ENCODE results near the gene CISD3.

The CISD3 gene

GRCh38 chr17:38710985-38711384, 19.2 kb upstream of the CISD3 start:
- no peaks in the 10 kb centered on the region for H3K9me3 ChIP-seq (ENCODE audit: control insufficient read depth, low read length)
- H3K27me3 ChIP-seq (ENCODE audit: control insufficient read depth, insufficient read depth, low read length), result no peaks in the 10 kb centered on the region
- no peak overlapping the region for H3K4me3 ChIP-seq (ENCODE audit: low read length)
- peaks cover 15% of the 10 kb centered on the region for H3K4me1 ChIP-seq (ENCODE audit: control insufficient read depth, insufficient read depth, low read length)
- peaks cover 25% of the 10 kb centered on the region for H3K36me3 ChIP-seq (ENCODE audit: control insufficient read depth, insufficient read depth, low read length)
- H3K9ac ChIP-seq (ENCODE audit: low read length), result no peak overlapping the region

DNA sequence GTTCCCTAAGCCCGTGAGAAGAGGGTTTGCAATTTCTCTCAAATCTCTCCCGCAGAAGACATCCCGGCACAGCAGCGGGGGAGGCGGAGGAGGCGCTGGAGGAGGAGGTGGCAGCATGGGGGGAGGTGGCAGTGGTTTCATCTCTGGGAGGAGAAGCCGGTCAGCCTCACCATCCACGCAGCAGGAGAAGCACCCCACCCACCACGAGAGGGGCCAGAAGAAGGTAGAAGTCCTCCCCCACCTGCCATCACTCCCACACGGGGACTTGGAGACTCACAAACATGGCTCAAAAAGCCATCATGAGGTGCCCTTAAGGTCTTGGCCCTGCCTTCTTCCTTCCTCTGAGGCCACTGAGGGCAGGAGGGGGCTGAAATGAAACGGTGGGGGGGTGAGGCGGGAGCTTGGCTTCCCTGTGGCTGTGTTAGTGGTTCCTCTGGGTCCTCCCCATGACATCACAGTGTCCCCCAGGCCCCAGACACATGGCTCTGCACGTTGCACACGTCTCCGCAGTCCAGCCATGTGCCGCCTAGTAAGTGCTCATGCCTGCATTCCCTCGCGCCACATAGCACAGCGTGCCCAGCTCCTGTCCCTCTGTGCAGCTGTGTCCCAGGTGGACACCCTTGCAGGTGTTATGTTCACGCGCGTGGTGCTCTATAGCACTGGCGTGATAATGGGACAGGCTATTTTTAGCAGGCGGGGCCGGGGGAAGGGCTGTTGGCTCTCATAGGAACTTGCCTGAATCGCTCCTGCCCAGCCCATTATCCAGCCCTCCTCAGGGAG, 18.2 kb upstream of the CISD3 start:
- Histone ChIP-seq H3K4me3 (ENCODE audit: low read length) (no peak overlapping the region), H3K36me3 (ENCODE audit: control insufficient read depth, insufficient read depth, low read length) (peaks cover 28% of the 10 kb centered on the region), H3K27me3 (ENCODE audit: control insufficient read depth, insufficient read depth, low read length) (no peaks in the 10 kb centered on the region), H3K9me3 (ENCODE audit: control insufficient read depth, low read length) (no peaks in the 10 kb centered on the region), H3K9ac (ENCODE audit: low read length) (no peak overlapping the region), H3K4me1 (ENCODE audit: control insufficient read depth, insufficient read depth, low read length) (peaks cover 7% of the 10 kb centered on the region)

DNA sequence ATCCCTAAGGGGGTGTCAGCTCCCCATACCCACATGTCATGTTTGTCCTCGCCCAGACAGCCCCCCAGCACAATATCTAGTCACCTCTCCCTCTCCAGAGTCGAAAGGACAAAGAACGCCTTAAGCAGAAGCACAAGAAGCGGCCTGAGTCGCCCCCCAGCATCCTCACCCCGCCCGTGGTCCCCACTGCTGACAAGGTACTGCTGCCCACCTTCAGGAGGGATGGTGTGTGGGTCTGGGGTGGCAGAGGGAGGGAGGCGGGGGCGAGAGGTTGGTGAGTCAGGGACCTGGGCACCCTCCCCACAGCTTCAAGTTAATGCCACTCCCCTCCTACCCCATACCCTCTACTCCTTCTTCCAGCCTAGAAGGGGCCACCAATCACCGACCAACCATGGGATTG, 17.5 kb upstream of the CISD3 start:
- Histone ChIP-seq H3K4me3 (ENCODE audit: low read length) (no peak overlapping the region), H3K4me1 (ENCODE audit: control insufficient read depth, insufficient read depth, low read length) (peaks cover 6% of the 10 kb centered on the region), H3K9me3 (ENCODE audit: control insufficient read depth, low read length) (no peaks in the 10 kb centered on the region), H3K9ac (ENCODE audit: low read length) (no peak overlapping the region), H3K27me3 (ENCODE audit: control insufficient read depth, insufficient read depth, low read length) (no peaks in the 10 kb centered on the region), H3K36me3 (ENCODE audit: control insufficient read depth, insufficient read depth, low read length) (peaks cover 29% of the 10 kb centered on the region)

DNA sequence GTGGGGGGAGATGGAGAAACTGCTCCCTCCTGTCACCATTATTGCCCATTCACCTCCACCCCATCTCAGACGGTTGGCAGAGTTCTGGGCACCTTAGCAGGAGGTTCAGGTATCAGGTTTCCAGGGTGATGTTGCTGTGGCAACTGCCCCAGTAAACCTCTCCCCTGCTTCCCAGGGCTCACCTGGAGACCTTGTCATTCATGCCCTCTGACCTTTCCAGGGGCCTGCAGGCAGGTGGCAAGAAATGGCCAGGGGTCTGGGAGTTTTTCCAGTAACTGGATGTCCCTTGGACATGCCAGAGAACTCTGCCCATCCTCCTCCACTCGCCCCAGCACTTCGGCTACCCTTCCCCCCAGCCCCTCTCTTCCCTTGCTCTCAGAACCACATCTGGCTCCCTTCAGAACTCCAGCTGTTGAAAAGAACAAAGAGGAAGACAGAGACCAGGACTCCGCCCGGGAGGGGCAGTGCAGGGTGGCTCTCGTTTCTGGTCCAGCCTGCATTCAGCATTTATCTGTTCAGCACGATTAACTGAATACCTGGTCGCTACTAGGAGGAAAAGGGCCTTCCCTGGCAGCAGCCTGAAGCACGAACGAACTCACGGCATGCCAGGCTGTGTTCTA, 16.6 kb upstream of the CISD3 start:
- no peaks in the 10 kb centered on the region for H3K27me3 ChIP-seq (ENCODE audit: control insufficient read depth, insufficient read depth, low read length)
- peaks cover 3% of the 10 kb centered on the region for H3K4me1 ChIP-seq (ENCODE audit: control insufficient read depth, insufficient read depth, low read length)

GRCh38 chr17:38715216-38715943, 14.8 kb upstream of the CISD3 start:
- no peak overlapping the region for H3K9ac ChIP-seq (ENCODE audit: low read length)
- peaks cover 9% of the 10 kb centered on the region for H3K4me1 ChIP-seq (ENCODE audit: control insufficient read depth, insufficient read depth, low read length)
- H3K9me3 ChIP-seq (ENCODE audit: control insufficient read depth, low read length), result no peaks in the 10 kb centered on the region
- peaks cover 26% of the 10 kb centered on the region for H3K36me3 ChIP-seq (ENCODE audit: control insufficient read depth, insufficient read depth, low read length)
- H3K4me3 ChIP-seq (ENCODE audit: low read length), result no peak overlapping the region
- no peaks in the 10 kb centered on the region for H3K27me3 ChIP-seq (ENCODE audit: control insufficient read depth, insufficient read depth, low read length)

More for the DNA sequence above, 16.6 kb upstream of the CISD3 start:
- Histone ChIP-seq H3K9ac (ENCODE audit: low read length) (no peak overlapping the region), H3K4me3 (ENCODE audit: low read length) (no peak overlapping the region), H3K36me3 (ENCODE audit: control insufficient read depth, insufficient read depth, low read length) (peaks cover 29% of the 10 kb centered on the region), H3K9me3 (ENCODE audit: control insufficient read depth, low read length) (no peaks in the 10 kb centered on the region)

DNA sequence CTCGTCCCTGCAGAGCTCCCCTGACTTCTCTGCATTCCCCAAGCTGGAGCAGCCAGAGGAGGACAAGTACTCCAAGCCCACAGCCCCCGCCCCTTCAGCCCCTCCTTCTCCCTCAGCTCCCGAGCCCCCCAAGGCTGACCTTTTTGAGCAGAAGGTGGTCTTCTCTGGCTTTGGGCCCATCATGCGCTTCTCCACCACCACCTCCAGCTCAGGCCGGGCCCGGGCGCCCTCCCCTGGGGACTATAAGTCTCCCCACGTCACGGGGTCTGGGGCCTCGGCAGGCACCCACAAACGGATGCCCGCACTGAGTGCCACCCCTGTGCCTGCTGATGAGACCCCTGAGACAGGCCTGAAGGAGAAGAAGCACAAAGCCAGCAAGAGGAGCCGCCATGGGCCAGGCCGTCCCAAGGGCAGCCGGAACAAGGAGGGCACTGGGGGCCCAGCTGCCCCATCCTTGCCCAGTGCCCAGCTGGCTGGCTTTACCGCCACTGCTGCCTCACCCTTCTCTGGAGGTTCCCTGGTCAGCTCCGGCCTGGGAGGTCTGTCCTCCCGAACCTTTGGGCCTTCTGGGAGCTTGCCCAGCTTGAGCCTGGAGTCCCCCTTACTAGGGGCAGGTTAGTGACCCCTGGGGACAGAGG, 13.7 kb upstream of the CISD3 start:
- no peaks in the 10 kb centered on the region for H3K27me3 ChIP-seq (ENCODE audit: control insufficient read depth, insufficient read depth, low read length)
- H3K9ac ChIP-seq (ENCODE audit: low read length), result no peak overlapping the region
- no peaks in the 10 kb centered on the region for H3K9me3 ChIP-seq (ENCODE audit: control insufficient read depth, low read length)
- peaks cover 30% of the 10 kb centered on the region for H3K36me3 ChIP-seq (ENCODE audit: control insufficient read depth, insufficient read depth, low read length)
- peaks cover 9% of the 10 kb centered on the region for H3K4me1 ChIP-seq (ENCODE audit: control insufficient read depth, insufficient read depth, low read length)
- H3K4me3 ChIP-seq (ENCODE audit: low read length), result no peak overlapping the region

DNA sequence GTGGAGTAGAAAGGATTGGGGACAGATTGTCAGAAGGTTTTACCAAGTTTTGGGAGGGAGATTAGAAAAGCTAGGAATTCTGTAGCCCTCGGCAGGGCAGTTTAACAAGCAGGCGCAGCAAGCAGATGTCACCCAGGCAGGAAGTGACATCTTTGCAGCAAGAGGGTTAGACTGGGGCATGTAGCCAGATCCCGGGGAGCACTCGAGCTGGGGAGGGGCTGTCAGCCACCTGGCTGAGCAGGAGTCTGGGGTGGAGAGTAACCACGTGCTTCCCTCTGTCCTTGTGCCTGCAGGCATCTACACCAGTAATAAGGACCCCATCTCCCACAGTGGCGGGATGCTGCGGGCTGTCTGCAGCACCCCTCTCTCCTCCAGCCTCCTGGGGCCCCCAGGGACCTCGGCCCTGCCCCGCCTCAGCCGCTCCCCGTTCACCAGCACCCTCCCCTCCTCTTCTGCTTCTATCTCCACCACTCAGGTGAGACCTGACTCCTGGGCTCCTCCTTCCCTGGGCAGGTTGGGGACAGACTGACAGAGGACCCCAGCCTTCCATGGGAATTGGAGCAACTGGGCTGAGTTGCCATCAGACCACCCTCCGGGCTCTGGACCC, 12.9 kb upstream of the CISD3 start:
- no peak overlapping the region for H3K9ac ChIP-seq (ENCODE audit: low read length)
- no peak overlapping the region for H3K4me3 ChIP-seq (ENCODE audit: low read length)
- peaks cover 27% of the 10 kb centered on the region for H3K36me3 ChIP-seq (ENCODE audit: control insufficient read depth, insufficient read depth, low read length)
- H3K4me1 ChIP-seq (ENCODE audit: control insufficient read depth, insufficient read depth, low read length), result peaks cover 9% of the 10 kb centered on the region
- no peaks in the 10 kb centered on the region for H3K27me3 ChIP-seq (ENCODE audit: control insufficient read depth, insufficient read depth, low read length)
- no peaks in the 10 kb centered on the region for H3K9me3 ChIP-seq (ENCODE audit: control insufficient read depth, low read length)

DNA sequence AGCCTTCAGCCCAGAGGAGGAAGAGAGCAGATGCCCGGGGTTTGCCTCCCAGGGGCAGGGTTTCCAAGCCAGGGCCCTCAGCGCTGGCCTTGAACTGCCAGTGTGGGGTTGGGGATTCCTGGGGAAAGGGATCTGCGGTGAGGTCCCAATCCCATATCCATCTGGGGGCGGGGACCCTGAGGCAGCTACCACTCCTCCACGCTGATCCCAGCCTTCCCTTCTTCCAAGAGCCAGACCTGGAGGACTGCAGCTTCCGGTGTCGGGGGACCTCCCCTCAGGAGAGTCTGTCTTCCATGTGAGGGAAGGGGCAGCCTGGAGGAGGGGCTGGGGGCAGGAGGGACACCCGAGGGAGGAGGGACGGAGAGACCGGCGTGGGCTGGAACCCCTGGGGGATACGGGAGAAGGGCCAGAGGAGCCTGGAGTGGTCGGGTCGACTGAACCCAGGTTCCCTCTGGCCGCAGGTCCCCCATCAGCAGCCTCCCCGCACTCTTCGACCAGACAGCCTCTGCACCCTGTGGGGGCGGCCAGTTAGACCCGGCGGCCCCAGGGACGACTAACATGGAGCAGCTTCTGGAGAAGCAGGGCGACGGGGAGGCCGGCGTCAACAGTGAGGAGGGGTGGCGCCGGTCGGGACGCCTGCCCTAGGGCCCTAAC, 10.7 kb upstream of the CISD3 start:
- no peaks in the 10 kb centered on the region for H3K27me3 ChIP-seq (ENCODE audit: control insufficient read depth, insufficient read depth, low read length)
- no peaks in the 10 kb centered on the region for H3K9me3 ChIP-seq (ENCODE audit: control insufficient read depth, low read length)
- no peak overlapping the region for H3K9ac ChIP-seq (ENCODE audit: low read length)
- no peak overlapping the region for H3K4me3 ChIP-seq (ENCODE audit: low read length)
- peaks cover 16% of the 10 kb centered on the region for H3K36me3 ChIP-seq (ENCODE audit: control insufficient read depth, insufficient read depth, low read length)
- H3K4me1 ChIP-seq (ENCODE audit: control insufficient read depth, insufficient read depth, low read length), result peaks cover 13% of the 10 kb centered on the region

- Histone ChIP-seq H3K9ac (ENCODE audit: low read length) (no peak overlapping the region), H3K4me3 (ENCODE audit: low read length) (no peak overlapping the region), H3K9me3 (ENCODE audit: control insufficient read depth, low read length) (no peaks in the 10 kb centered on the region), H3K4me1 (ENCODE audit: control insufficient read depth, insufficient read depth, low read length) (peaks cover 20% of the 10 kb centered on the region), H3K36me3 (ENCODE audit: control insufficient read depth, insufficient read depth, low read length) (peaks cover 16% of the 10 kb centered on the region), H3K27me3 (ENCODE audit: control insufficient read depth, insufficient read depth, low read length) (no peaks in the 10 kb centered on the region)
Measured at GRCh38 chr17:38719943-38720641, 10.0 kb upstream of the CISD3 start.

- Histone ChIP-seq H3K9me3 (ENCODE audit: control insufficient read depth, low read length) (no peaks in the 10 kb centered on the region), H3K36me3 (ENCODE audit: control insufficient read depth, insufficient read depth, low read length) (peaks cover 16% of the 10 kb centered on the region), H3K9ac (ENCODE audit: low read length) (no peak overlapping the region), H3K27me3 (ENCODE audit: control insufficient read depth, insufficient read depth, low read length) (no peaks in the 10 kb centered on the region), H3K4me3 (ENCODE audit: low read length) (no peak overlapping the region), H3K4me1 (ENCODE audit: control insufficient read depth, insufficient read depth, low read length) (peaks cover 28% of the 10 kb centered on the region)
Measured at GRCh38 chr17:38720941-38721340, 9.2 kb upstream of the CISD3 start.

DNA sequence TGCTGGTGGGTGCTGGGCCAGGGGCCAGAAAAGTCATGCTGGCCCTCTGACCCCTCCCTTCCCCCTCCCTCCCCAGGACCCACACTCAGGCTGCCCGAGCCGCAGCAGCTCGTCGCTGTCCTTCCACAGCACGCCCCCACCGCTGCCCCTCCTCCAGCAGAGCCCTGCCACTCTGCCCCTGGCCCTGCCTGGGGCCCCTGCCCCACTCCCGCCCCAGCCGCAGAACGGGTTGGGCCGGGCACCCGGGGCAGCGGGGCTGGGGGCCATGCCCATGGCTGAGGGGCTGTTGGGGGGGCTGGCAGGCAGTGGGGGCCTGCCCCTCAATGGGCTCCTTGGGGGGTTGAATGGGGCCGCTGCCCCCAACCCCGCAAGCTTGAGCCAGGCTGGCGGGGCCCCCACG, 8.3 kb upstream of the CISD3 start:
- H3K36me3 ChIP-seq (ENCODE audit: control insufficient read depth, insufficient read depth, low read length), result peaks cover 15% of the 10 kb centered on the region
- H3K27me3 ChIP-seq (ENCODE audit: control insufficient read depth, insufficient read depth, low read length), result no peaks in the 10 kb centered on the region
- no peak overlapping the region for H3K4me3 ChIP-seq (ENCODE audit: low read length)
- peaks cover 30% of the 10 kb centered on the region for H3K4me1 ChIP-seq (ENCODE audit: control insufficient read depth, insufficient read depth, low read length)
- H3K9ac ChIP-seq (ENCODE audit: low read length), result no peak overlapping the region
- no peaks in the 10 kb centered on the region for H3K9me3 ChIP-seq (ENCODE audit: control insufficient read depth, low read length)
